HG03520 (cell line): Measurements from ENCODE around the gene SLC1A2.
A peak's percentile ranks its signal among the peaks of the same experiment; 100 is the strongest.

ENCODE experiments used
- ATAC-seq: cut with Tn5 transposase; IDR thresholded peaks from one replicate; pipeline ENCODE4 v1.9.1; 2021; ENCODE audit warnings: mild to moderate bottlenecking, moderate library complexity; ENCODE audit not compliant: unreplicated experiment

The SLC1A2 gene

DNA sequence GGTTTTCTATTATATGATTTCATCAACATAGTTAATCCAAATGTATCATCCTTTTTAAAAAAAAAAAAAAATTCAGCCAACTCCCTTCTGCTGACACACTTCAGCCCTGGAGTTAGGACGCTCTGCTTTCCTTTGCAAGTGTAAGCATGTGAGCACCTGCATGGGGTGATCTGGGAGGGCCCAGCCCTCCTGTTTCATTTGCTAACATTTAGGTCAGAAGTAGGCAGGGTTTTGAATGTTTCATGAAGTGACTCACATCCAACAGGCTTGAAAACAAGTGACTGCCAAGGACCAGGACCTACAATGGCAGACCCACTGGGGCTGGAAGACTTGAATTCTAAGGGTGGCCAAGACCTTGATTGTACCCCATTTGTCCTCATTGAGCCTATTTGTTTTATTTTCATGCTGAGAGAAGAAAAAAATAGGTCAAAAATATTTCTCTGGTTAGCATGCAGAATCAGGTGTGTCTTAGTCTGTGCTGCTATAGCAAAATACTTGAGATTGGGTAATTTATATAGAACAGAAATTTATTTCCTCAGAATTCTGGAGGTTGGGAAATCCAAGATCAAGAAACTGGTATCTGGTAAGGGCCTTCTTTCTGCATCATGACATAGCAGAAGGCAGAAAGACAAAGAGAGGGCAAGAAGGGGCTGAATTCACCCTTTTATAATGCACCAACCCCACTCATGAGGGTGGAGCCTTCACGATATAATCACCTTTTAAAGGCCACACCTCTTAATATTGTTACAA, 142.8 kb downstream of the SLC1A2 start:
- ATAC-seq = no peak

DNA sequence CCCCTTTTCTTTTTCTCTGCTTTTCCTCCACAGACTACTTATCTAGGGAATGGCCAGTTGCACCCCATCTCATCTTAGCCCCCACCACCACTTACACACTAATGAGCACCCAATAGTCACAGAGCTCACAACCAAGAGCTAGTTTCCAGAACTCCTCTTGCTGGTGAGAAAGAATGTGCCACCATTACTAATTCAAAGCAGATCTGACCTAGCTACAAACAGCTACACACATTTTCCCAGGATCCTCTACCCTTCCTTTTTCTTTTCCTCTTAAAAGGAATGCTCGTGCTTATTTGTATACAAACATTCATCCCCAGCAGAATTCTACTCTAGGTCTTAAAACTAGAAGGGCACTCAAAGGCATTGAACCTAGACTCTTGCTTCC, 143.6 kb downstream of the SLC1A2 start:
- ATAC-seq = no peak

DNA sequence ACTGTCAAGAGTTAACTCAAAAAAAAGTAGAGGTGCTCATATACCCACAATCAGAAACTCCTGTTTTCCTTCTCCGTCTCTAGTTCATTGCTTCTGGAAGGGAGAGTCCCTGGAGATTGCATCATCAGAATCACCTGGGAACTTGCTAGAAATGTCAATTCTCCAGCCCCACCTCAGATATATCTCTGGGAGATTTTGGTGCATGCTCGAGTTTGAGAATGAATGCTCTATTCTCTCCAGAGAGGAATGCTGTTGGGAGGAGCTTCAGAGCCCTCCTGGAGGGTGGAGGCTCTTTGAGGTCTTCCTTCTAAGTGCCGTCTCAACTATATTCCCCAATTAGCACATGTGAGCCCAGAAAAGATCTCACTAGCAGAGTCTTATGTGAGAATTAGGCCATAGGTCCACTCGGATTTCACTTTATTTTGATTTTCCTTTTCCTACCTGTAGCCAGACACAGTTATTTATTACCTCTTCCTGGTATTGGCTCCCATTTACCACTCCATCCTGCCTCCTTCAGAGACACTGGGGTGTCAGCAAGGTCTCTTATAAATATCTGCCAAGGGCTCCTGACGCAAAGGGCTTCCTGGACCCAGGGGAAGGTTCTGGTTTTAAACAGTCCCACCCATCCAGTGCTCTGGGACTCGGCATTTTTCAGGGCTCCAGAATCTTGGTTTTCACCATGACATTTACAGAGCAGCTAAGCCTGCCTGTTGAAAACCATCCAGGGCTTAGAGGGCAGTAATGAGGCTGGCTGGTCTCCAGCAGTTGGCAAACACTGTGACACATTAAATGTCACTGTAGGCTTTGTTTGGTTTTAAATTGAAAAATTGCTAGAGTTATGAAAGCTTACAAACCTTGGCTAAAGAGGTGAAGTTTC, 144.2 kb downstream of the SLC1A2 start:
- ATAC-seq = no peak

DNA sequence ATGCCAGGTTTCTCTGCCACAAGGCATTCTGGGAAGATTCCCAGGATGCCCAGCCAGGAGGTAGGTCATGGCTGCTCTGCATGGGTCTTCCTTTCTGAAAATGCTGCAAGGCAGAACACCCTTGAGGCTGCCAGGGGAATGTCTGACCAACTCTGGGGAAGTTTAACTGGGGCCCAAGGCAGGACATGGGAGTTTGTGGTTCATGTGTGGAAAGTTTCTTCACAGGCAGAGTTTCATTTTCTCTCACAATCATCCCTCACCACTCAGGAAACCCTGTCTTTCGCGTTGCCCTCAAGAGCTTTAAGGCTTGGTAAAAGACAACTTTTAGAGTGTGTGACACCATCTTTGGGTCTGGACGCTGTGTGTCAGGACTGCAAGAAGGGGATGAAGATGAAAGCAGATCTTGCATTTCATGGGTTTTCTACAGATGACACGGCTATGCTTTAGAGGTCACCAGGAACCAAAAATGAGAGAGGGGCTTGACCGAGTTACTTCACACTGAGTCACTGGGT, 146.9 kb downstream of the SLC1A2 start:
- peak; percentile 61 for ATAC-seq

DNA sequence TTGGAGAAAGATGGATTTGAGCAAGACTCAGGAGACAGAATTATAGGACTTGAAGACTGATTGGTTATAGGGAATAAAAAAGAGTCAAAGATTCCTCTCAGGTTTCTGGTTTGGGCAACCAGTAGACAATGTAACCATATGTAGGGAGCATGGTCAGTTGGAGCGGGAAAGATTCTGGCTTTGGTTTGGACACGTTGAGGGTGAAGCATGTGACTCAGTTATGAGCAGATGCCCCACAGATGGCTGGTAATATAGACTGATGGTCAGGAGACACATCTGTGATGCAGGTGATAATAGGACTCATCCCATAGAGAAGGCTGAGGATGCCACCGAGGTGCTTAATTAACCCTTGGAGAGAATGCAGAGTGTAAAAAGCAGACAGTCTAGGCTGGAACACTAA, 148.3 kb downstream of the SLC1A2 start:
- ATAC-seq = no peak

DNA sequence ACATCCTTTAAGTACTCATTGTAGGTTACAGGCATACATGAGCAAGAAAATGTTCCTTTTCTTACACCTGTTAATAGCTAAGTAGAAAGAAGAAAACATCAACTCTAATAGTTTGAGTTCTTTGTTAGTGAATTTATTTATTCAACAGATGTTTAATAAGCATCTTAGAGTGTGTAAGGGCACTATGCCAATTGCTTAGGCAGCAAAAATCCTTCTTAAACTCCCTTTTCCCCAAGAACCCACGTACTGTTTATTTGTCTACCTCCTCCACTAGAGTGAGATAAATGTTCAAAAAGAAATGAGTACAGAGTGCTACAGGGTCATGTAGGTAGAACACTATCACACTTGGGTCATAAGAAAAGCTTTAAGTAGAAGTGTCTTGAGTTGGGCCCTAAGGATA, 149.0 kb downstream of the SLC1A2 start:
- ATAC-seq = no peak

DNA sequence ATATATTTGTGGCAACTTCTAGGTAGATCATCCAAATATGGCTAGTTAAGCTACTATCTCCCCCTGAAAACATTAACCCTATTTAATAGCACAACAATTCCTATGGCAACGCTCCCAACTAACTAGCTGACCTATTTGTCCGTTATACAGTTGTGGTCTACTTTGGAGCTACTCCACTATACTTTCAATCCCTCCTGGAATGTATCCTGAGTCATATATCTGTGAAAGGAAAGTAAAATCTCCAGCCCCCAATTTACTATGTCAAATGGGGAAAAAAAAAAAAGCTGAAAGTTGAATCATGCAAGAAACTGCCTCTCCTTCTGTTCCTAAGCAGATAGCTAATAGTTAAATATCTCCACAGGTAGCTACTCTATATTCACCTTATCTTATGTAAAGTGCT, 151.9 kb downstream of the SLC1A2 start:
- no peak for ATAC-seq

DNA sequence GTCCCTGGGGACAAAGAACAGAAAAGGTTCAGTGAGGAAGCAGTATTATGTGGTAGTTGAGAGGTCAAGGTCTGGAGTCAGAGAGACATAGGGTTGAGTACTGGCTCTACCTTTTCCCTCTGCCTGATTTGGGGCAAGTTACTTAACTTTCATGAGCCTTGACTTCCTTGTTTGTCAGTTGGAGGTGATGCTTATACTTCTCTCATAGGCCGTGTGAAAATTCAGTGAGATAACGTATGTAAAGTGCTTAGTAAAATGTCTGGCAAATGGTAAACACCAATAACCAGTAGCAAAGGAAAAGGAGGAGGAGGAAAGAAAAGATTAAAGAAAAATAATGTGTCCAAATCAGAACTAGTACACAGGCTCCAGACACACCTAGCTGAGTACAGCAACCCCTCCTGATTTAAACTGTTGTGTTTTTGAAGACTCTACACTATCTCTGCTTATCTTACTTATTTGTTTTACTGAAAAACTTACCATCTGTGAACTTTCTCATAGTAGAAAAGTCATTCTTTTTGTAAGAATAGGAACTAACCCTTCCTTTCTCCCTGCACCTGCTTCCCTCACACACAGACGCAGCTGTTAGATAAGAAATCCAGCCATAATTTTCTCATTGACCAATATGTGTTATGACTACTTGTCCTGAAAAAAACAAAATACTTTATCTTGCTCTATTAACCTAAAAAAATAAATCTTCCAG, 153.5 kb downstream of the SLC1A2 start:
- no peak for ATAC-seq

DNA sequence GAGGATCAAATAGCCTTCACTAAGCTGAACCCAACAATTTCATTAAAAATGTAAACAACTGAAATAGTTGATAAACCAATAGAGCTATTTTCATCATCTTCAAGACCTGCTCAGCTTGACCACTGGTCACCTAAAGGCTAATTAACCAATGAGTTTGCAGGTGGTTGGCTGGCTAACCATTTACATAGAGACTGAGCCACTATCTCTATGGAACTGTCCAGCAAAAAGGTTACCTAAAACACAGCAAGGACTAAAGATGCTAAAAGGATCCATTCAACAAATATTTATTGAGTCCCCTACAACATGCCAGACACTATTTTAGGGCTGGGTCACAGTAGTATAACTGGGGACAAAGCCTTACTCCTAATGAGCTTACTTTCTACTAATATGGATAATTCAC, 156.6 kb downstream of the SLC1A2 start:
- no peak for ATAC-seq

DNA sequence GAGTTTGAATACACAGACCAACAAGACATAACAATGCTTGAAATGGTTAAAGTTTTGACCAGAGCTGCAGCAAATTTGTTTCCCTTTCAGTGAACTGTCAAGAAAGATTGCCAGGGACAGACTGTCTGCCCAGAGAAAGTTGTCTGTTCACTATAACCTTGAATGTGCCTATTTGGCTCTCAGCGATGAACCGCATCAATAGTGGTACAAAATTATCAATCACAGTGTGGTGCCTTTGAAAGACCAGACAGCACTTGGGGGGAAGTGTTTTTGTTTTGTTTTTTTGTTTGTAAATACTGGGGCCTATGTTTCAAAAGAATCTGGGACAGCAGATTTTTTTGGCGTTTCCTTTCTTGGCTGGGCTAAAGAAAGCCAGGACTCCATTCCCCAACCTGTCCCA, 157.3 kb downstream of the SLC1A2 start:
- no peak for ATAC-seq

DNA sequence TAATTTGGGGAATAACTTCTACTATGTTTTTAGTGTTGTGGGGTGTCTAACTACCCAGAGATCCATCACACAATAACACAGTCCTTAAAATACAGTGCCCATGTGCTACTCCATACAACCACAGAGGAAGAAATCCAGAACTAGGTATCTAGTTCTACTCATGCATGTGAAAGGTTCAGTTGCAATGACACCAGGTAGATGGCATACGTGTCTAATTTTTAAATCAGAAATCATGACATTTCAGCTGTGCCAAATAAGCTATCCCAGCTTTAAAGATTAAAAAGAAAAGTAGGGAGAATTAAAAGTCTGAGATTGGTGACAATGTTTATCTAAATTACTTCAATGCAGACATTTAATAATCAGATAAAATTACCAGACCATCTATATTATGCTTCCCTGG, 158.2 kb downstream of the SLC1A2 start:
- ATAC-seq = no peak

DNA sequence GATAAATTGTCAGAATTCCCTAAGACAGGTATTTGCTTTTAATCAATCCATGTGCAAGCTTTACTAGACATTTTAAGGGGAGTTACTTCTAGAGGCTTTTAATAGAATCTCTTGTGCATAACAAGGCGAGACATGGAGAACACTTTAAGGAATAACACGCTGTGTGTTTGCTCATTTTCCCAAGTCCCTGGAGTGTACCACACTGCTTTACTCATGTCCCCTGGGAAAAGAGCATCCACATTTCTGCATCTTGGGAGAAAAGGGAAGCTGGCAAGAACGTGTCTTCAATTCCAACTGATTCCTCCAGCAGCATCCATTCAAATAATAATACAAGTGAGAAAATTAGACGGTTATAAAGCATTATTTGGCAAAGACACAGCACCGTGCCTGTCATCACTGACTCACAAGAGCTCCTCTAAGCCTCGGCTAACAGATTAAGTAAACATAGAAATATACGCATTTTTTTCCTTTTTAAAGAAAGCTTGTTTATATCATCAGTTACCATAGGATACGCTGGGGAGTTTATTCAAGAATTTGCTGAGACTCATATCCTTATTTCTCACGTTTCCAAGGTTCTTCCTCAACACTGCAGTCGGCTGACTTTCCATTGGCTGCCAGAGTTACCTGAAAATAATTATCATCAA, 158.9 kb downstream of the SLC1A2 start:
- no peak for ATAC-seq

DNA sequence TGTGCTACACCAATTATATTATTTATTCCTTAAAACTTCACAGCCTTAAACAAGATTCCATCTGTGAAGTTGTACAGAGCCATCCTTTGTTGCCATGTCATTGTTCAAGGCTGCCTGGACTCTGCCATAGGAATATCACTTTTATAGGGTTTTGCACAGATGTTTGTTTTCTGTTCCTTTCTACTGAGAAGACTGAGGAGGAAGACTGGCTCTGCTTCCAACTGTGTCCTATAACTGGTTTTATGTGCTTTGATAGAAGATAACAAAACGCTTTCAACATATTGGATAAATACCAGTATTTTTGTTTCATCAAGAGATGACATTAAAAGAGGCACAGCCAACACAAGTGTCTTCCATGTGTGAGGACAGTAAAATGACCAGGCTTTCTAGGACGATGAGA, 159.8 kb downstream of the SLC1A2 start:
- no peak for ATAC-seq

DNA sequence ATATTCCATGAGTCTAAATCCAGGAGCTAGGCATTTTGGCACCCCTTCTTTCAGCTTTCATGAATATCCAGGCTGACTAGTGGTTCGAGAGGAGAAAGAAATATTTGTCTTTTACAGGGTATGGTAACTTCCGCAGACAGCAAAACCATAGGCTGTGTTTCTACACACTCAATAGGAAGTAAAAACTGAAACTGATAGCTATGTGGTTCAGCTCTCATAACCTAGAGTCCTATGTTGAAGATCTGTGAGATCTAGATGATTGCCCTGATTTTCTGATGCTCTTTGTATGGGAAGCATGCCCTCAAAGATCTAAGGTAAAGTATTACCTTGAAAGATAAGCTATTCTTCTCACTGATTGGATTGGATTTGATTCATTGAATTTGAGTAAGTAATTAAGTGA, 162.1 kb downstream of the SLC1A2 start:
- peak; percentile 98 for ATAC-seq

DNA sequence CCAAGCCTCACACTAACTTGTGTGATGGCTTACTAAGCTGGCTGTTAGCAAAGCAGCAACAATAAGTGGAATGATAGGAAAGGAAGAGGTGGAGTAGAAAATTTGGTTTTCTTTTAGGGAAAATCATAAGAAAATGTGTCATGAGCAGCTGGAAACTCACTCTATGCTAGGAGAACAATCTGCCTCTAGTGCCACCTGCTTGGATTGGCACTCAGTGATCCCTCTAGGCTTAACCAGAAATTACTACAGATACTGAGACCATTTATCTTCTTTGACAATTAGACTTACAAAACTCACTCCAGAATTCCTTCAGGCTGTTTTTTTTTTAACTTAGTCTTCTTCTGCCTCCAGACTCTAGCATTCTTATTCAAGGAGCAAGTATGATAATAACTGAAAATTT, 163.1 kb downstream of the SLC1A2 start:
- no peak for ATAC-seq

DNA sequence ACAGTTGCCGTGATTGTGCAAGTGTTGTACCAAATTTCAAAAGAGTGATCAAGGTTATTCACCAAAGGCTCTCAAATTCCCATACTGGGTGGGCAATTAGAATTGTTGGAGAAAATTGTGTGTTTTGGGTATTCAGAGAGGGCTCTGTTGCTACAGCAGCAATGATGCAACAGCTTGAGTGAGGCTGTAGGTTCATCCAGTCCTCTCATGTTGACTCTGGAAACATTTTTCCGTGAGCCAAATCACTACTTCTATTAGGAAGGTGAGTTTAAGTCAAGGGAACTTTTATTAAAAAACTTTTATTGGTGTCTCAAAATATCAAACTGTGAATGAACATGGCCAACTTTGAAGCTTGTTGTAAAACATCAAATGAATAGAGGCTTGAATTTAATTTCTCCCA, 163.8 kb downstream of the SLC1A2 start:
- ATAC-seq = no peak

DNA sequence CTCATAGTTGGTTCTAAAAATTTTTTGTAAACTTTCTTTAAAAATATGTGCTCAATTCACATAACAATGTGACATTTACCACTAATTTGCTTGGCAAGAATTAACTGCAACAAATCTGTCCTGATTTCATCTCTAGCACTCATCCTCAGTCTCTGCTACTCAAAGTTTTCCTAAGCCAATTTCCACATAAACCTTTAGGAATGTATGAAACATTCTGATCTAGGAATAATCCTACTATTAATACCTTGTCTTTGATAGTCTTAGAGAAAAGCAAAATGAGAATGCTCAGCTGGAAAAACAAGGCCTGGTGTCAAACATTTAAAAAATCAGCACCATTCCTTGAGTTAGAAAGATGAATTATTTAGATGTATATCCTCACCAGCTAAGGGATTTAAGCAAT, 166.1 kb downstream of the SLC1A2 start:
- ATAC-seq = no peak

DNA sequence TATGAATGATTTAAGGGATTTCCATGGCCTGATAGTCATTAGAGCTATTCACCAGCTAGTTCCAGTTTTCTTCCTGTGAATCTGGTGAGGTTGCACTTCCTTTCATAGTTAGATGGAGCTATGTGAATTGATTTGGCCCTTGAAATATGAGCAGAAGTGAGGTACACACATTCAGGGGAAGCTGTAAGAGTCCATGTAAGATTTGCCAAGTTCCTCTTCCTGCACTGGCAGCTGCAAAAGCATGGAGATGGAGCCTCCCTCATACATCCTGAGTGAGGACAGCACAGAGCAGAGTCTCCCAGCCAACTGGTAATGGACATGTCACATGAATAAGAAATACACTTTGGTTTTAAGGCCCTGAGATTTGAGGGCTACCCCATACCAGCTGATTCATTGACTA, 168.7 kb downstream of the SLC1A2 start:
- ATAC-seq = no peak

DNA sequence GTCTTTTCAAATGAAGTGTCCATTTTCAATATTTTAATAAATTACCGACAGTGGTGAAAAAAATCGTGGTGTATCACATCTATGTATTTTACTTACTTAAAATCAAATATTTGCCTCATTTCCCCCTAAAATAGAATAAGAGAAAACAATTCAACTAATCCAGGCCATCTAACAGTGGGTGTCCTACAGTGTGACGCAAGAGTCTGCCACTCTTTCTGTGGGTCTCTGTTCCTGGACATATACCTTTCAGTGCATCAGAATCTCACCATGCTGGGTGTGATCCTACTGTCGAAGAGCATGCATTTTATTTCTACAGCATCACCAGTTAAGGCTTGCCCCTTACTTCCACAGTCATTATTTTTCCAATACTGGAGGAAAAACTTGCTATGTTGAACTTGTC, 169.2 kb downstream of the SLC1A2 start:
- no peak for ATAC-seq

DNA sequence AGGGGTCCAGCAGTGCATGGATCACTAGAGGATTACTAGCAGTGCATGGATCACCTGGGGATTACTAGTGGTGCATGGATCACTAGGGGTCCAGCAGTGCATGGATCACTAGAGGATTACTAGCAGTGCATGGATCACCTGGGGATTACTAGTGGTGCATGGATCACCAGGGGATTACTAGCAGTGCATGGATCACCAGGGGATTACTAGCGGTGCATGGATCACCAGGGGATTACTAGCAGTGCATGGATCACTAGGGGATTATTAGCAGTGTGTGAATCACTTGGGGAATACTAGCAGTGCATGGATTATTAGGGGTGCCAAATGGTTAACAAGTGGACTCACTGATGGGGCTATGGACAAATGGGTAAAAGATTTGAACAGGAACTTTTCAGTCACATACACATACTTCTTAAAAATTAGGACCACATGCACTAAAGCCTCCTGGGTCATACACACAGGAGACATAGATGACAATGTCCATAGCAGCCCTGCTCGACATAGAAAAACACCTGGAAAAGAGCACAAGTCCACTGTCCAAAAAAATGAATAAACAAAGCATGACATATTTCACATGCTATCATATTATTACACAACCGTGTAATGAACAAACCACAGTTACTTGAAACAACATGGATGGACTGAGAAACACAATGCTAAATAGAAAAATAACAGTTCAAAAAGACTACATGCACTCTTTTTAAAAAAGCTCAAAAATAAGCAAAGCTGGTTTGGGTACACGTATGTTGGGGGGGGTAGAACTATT, 170.6 kb downstream of the SLC1A2 start:
- no peak for ATAC-seq
